ENCODE data around the gene RNF168.

DNA sequence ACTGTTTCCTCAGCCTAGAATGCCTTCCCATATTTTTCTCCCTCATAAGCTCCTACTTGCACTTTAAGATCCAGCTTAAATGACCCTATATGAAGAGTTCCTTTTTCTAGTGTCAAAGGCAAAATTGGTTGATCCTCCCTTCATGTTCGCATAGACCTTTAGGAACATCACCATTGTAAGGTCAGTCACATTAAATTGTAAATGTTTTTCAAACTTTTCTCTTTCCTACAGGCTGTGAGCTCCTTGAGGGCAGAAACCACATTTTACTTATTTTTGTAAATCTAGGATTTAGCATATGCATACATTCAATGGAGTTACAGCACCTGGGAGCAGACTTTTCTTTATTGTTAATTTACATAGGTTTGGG, 10.8 kb upstream of the RNF168 start:
- TF ChIP-seq, protein P1, sequence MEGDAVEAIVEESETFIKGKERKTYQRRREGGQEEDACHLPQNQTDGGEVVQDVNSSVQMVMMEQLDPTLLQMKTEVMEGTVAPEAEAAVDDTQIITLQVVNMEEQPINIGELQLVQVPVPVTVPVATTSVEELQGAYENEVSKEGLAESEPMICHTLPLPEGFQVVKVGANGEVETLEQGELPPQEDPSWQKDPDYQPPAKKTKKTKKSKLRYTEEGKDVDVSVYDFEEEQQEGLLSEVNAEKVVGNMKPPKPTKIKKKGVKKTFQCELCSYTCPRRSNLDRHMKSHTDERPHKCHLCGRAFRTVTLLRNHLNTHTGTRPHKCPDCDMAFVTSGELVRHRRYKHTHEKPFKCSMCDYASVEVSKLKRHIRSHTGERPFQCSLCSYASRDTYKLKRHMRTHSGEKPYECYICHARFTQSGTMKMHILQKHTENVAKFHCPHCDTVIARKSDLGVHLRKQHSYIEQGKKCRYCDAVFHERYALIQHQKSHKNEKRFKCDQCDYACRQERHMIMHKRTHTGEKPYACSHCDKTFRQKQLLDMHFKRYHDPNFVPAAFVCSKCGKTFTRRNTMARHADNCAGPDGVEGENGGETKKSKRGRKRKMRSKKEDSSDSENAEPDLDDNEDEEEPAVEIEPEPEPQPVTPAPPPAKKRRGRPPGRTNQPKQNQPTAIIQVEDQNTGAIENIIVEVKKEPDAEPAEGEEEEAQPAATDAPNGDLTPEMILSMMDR (IDR thresholded peaks at IDR 0.05) = no peak
- TF ChIP-seq POLR2AphosphoS5 (IDR thresholded peaks at IDR 0.05) = no peak

All from stomach (tissue), 4 donors.